Calu3 (cell line): ENCODE results near the gene KAT6B. TPM values are rescaled to one million over a fixed set of nuclear protein-coding genes. Genes with fewer than 3 reads are reported as not detected.
"Not testable (repeated sequence)": the region's sequence is repeated elsewhere in the genome, so short reads cannot be mapped to it uniquely, and the experiment has no call there.

ENCODE experiments used
- Bru-seq: library from RNA; stranded (reverse); fragments of 400-500 nt; gene quantifications from one replicate; lab custom pipeline; 2021; lab: Mats Ljungman, UMichigan
- BruChase-seq, 2 experiments: library from RNA; stranded (reverse); fragments of 400-500 nt; gene quantifications; one replicate each; lab custom pipeline; 2021; lab: Mats Ljungman, UMichigan
- BruUV-seq: library from RNA; stranded (reverse); fragments of 400-500 nt; replicated peaks from 2 replicates; lab custom pipeline; 2021; lab: Mats Ljungman, UMichigan
- CTCF ChIA-PET: fragments of 300-600 bp; sonication (Branson Sonifier 250); formaldehyde crosslinking; loops from one replicate; lab custom pipeline; 2022; ENCODE audit warnings: antibody characterized with exemption; lab: Charles Lee
- DNase-seq: peaks from one replicate; pipeline ENCODE4 v3.0.0; 2022
- H3K27ac Mint-ChIP-seq: one replicate; pipeline ENCODE4 v1.8.0; 2022; ENCODE audit warnings: mixed read lengths; ENCODE audit not compliant: unreplicated experiment
- H3K27me3 Mint-ChIP-seq: one replicate; pipeline ENCODE4 v1.8.0; 2022; ENCODE audit warnings: mixed read lengths; ENCODE audit not compliant: unreplicated experiment
- H3K36me3 Mint-ChIP-seq: one replicate; pipeline ENCODE4 v1.8.0; 2022; ENCODE audit warnings: mild to moderate bottlenecking, moderate library complexity, mixed read lengths; ENCODE audit not compliant: insufficient read depth, unreplicated experiment
- H3K4me1 Mint-ChIP-seq: one replicate; pipeline ENCODE4 v1.8.0; 2022; ENCODE audit warnings: mild to moderate bottlenecking, low read depth, mixed read lengths; ENCODE audit not compliant: unreplicated experiment
- H3K4me3 Mint-ChIP-seq: one replicate; pipeline ENCODE4 v1.8.0; 2022; ENCODE audit warnings: mild to moderate bottlenecking, low read depth, moderate library complexity, mixed read lengths; ENCODE audit not compliant: unreplicated experiment
- H3K9me3 Mint-ChIP-seq: one replicate; pipeline ENCODE4 v1.8.0; 2022; ENCODE audit warnings: low read depth, mixed read lengths; ENCODE audit not compliant: unreplicated experiment
- intact Hi-C: fragments of 100-400 bp; cut with micrococcal nuclease; formaldehyde crosslinking; loops from one replicate; pipeline ENCODE4 v1.10.0; 2022; ENCODE audit not compliant: unreplicated experiment
- long read RNA-seq: library from polyadenylated mRNA; stranded (forward); transcript quantifications from one replicate; pipeline ENCODE4 v2.0.0, GENCODE V29; 2022
- total RNA-seq: library from RNA; stranded (reverse); gene quantifications from 2 replicates; pipeline ENCODE4 v1.2.3, GENCODE V29; 2022
- TF ChIP-seq, protein P1 (sequence below): fragments of 200-600 bp; IDR thresholded peaks from one replicate; pipeline ENCODE4 v1.8.0; 2022; ENCODE audit warnings: antibody characterized with exemption; ENCODE audit not compliant: unreplicated experiment

Gene KAT6B
- total RNA-seq (28.2 and 28.6 TPM in 2 replicates), Bru-seq, nascent RNA (percentile 77 among the genes with signal in this experiment), BruChase-seq, experiment 1, labeled RNA remaining after a 6-hour chase (percentile 59 among the genes with signal in this experiment), BruChase-seq, experiment 2, labeled RNA remaining after a 2-hour chase (percentile 60 among the genes with signal in this experiment)
- long read RNA-seq, partial matches to known transcripts: 2 of 6 reads
- long read RNA-seq, other reads (novel, unspliced or antisense): 4 of 6 reads

- Mint-ChIP-seq H3K27me3 (no peaks in the 10 kb centered on the region), H3K4me1 (peaks cover 31% of the 10 kb centered on the region), H3K36me3 (peaks cover 38% of the 10 kb centered on the region), H3K27ac (peak within 1 kb of the TSS; percentile 100), H3K4me3 (peak within 1 kb of the TSS; percentile 66), H3K9me3 (no peaks in the 10 kb centered on the region)
- CTCF ChIA-PET: interaction anchor here (0.6 to 1.0 kb wide), 12 partner anchors 66 to 656 kb away, joined by 3 to 8 read pairs (median 4); partner anchors contain the start of gene COMTD1
- no TSS peak for BruUV-seq
- intact Hi-C loops: loop anchor here (5.0 to 10.0 kb wide), 2 partner anchors 96 to 168 kb away; no protein-coding TSS in a partner anchor
- TF ChIP-seq, protein P1, sequence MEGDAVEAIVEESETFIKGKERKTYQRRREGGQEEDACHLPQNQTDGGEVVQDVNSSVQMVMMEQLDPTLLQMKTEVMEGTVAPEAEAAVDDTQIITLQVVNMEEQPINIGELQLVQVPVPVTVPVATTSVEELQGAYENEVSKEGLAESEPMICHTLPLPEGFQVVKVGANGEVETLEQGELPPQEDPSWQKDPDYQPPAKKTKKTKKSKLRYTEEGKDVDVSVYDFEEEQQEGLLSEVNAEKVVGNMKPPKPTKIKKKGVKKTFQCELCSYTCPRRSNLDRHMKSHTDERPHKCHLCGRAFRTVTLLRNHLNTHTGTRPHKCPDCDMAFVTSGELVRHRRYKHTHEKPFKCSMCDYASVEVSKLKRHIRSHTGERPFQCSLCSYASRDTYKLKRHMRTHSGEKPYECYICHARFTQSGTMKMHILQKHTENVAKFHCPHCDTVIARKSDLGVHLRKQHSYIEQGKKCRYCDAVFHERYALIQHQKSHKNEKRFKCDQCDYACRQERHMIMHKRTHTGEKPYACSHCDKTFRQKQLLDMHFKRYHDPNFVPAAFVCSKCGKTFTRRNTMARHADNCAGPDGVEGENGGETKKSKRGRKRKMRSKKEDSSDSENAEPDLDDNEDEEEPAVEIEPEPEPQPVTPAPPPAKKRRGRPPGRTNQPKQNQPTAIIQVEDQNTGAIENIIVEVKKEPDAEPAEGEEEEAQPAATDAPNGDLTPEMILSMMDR: no peak
- peak; percentile 100 for DNase-seq
Observed at GRCh38 chr10:74826142-74827044, at the start of gene KAT6B. TSS of gene KAT6B (plus strand) at chr10:74826600. CDS start at chr10:74842858, 16,258 bp downstream.

DNA sequence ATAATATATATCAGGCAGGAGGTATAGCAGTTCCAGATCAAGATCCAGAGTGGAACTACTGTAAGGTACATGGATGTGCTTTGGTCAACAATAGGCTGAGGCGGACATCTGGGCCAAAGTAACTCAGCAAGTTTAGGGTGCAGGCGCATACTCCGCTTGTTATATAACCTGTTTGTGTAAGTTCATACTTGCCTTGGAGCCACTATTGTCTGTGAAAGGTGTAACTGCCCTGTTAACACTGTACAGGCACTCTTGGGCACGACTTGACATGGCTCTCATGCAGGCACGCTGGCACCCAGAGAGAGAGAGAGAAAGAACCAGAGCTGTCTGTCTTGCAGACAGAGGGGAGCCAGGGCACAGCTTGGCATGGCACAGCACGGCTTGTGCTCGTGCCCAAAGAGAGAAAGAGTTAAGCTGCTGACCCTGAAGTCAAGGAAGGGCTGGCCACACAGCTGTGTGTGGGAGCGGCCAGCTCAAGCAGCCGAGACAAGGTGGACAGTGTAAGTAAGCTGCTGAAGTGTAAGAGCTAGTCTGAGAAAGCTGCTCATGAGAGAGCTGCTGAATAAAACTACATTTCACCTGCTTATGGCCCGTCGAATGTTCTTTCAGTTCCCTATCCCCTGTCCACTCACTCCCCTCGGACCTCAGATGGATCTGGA is 47.8 kb upstream of the KAT6B start:
- DNase-seq: no peak
- Mint-ChIP-seq H3K9me3 (no peaks in the 10 kb centered on the region), H3K4me1 (no peaks in the 10 kb centered on the region), H3K27me3 (peaks cover 12% of the 10 kb centered on the region), H3K27ac (no peak overlapping the region), H3K36me3 (no peaks in the 10 kb centered on the region), H3K4me3 (no peak overlapping the region)
- TF ChIP-seq, protein P1: no peak
- no TSS peak for BruUV-seq
- intact Hi-C loops: no loop called here
- CTCF ChIA-PET: no interaction called here

DNA sequence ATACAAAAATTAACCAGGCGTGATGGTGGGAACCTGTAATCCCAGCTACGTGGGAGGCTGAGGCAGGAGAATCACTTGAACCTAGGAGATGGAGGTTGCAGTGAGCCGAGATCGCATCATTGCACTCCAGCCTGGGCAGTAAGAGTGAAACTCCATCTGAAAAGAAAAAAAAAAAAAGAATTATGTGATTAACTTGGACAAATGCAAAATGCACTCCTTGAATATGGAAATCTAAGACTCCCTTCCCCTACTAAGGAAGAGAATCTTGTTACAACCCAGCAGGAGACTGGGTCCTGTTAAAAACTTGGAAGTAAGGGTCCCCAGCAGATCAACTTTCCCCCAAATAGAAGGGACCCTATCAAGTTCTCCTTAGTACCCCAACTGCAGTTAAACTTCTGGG is 44.5 kb upstream of the KAT6B start:
- peaks cover 12% of the 10 kb centered on the region for H3K27me3 Mint-ChIP-seq
- CTCF ChIA-PET: interaction anchor here (0.7 kb wide), 2 partner anchors 8 to 25 kb away, joined by 3 read pairs; no protein-coding TSS in a partner anchor
- H3K9me3 Mint-ChIP-seq, H3K27ac Mint-ChIP-seq, DNase-seq, H3K36me3 Mint-ChIP-seq, intact Hi-C loops, H3K4me1 Mint-ChIP-seq, BruUV-seq, H3K4me3 Mint-ChIP-seq: not testable (repeated sequence)

GRCh38 chr10:74784462-74784861 is 41.9 kb upstream of the KAT6B start:
- TF ChIP-seq, protein P1: no peak
- CTCF ChIA-PET: interaction anchor here (0.5 kb wide), 1 partner anchor 36 kb away, joined by 4 read pairs; no protein-coding TSS in a partner anchor
- H3K27me3 Mint-ChIP-seq: no peaks in the 10 kb centered on the region
- no peaks in the 10 kb centered on the region for H3K4me1 Mint-ChIP-seq
- intact Hi-C loops: no loop called here
- H3K9me3 Mint-ChIP-seq: no peaks in the 10 kb centered on the region
- H3K36me3 Mint-ChIP-seq: no peaks in the 10 kb centered on the region
- H3K27ac Mint-ChIP-seq: no peak overlapping the region
- no TSS peak for BruUV-seq
- H3K4me3 Mint-ChIP-seq: no peak overlapping the region
- no peak for DNase-seq
